HG02885 (cell line): Measurements from ENCODE around the gene CHRNB2.

Experiments used
- ATAC-seq: cut with Tn5 transposase; IDR thresholded peaks from one replicate; pipeline ENCODE4 v1.9.1; 2021; ENCODE audit warnings: mild to moderate bottlenecking; ENCODE audit not compliant: unreplicated experiment, poor library complexity

The CHRNB2 gene

GRCh38 chr1:154552036-154552435 lies 15.5 kb upstream of the CHRNB2 start:
- no peak for ATAC-seq

DNA sequence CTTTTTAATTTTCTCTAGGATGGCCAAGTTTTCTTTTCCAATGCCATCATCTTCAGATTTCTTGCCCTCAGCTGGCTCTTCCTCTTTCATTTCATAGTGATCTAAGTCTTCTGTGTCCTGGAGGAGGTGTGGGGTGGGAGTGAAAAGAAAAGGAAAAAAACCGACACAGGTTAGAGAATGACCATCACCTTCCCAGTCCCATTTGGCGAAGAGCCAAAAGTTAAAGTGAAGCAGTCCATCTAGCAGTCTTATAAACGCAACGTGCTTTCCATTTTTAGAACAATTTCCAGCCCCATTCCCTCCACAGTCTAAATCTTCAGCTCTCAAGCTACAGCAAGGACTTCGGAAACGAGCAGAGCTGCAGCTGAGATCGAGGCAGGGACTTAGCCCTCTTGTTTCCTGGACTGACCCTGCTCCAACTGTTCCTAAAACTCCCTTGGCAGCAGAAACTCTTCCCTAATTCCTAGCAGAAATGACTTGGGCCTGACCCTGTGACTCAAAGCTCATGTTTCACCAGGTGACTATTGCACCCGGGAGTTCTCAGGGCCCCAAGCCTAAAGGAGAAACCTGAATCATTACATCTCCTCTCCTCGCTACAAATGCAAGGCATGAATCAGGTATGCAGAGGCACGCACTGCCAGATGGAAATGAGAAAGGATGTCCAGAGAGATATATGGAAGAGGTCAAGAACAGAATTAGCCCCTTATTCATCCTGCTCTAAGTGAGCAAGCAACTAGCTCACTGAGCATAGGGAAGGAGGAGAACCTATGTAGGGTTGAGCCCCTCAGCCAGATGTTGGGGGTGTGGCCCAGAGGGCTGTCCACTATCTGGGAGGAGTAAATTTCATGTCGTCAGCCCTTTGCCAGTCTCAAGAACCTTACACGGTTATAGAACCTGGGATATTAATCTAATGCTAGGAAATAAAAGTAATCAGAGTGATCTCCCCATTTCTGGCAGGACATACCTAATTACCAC lies 14.2 kb upstream of the CHRNB2 start:
- no peak for ATAC-seq

GRCh38 chr1:154556422-154556821 lies 11.2 kb upstream of the CHRNB2 start:
- ATAC-seq = no peak

DNA sequence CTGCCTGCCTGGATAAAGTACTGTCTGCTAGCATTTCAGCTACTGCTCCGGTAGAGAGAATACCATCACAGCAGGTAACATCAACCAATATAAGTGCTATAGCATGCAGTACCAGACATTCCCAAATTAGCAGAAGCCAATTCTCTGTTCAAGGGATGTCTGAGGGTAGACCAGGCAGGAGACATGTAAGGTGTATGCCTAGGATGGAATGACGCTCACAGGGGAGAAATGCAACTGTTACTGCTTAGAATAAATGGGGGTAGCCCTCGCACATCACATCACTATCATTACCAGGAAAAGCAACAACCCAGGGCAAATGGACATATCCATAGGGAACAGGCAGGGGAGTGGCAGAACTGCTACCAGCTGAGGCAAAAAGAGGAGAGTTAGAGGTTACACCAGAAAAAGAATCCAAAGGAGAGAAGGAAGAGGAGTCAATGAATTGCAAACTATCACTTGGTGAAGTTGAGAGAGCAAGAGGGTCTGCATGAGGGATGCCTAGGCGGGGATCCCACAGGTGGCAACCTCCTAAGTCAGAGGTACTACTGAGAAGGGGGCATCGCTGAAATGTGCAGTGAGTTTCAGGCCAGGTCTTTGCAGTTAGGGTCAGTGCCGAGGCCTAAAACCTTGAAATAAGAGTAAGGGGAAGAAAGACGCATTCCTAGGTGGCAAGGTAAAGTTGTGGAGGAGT lies 10.2 kb upstream of the CHRNB2 start:
- no peak for ATAC-seq

DNA sequence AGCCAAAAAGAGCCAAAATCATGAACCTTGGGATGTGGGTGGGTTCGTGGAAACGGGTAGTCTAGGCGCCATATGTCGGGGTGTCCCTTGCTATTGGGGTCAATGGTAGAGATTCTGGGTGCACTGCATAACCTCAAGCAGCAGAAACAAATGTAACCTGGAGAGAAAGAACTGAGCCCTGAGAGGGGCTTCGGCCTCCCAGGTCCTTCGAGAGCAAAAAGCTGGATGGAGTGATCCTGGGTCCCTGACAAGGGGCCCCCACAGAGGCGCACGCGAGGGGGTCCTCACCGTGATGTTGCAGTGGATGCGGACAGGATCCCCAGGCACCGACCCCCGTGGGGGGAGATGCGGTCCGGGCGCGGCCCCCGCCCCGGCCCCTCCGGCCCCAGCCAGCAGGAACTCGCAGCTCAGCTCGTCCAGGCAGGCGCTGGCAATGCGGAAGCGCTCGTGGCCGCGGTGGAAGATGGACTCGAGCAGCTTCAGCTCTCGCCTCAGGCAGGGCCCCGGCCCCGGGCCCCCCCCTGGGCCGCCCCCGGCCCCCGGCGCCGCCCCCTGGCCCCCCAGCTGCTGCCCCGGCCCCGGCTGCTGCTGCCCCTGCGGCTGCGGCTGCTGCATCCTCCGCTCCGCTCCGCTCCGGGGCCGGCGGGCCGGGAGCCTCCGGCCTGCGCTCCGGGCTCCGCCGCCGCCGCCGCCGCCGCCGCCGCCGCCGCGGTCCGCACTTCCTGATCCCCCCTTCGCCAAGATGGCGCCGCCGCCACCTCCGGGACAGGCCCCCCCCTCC lies 9.4 kb upstream of the CHRNB2 start, which contains the start of gene UBE2Q1:
UBE2Q1 (minus strand) TSS at position 724 of the 781 bp plus-strand sequence; CDS start at position 615, 109 bp downstream.
- ATAC-seq = peak; percentile 18

DNA sequence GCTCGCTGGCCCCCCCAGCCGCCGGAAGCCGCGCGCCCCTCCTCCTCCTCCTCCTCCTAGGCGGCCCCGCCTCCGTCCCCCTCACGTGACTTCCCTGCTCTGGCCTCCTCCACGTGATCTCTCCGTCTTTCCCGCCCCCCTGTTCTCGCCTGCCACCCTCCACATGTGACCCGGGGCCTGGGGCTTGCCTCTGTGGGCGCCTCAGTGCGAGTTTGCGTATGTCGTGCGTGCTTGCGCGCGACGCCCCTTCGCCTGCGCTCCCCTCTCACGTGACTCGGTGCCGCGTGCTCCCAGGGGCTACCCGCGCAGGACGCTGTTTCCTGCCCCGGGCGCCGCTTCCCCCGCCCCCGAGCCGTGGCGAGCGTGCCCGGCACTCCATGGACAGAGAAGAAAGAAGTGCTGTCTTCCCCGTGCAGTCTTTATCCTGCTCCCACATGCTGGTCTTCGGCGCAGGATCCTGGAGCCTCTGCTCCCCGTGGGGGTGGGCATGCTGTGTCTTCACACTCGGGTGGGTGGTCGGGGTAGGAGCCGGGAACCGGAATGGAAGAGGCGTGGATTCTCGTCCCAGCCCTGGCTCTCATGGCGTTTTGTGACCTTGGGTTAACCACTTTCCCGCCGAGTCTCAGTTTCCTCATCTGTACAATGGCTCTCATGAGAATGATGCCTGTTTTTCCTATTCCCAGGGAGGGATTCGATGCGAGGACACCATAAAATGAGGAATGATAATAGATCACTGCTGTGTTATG lies 8.7 kb upstream of the CHRNB2 start:
- ATAC-seq = peak; percentile 85

- ATAC-seq = peak; percentile 44
Measured at GRCh38 chr1:154559466-154560044, 8.0 kb upstream of the CHRNB2 start.

GRCh38 chr1:154565876-154566275 lies 1.7 kb upstream of the CHRNB2 start:
- no peak for ATAC-seq

DNA sequence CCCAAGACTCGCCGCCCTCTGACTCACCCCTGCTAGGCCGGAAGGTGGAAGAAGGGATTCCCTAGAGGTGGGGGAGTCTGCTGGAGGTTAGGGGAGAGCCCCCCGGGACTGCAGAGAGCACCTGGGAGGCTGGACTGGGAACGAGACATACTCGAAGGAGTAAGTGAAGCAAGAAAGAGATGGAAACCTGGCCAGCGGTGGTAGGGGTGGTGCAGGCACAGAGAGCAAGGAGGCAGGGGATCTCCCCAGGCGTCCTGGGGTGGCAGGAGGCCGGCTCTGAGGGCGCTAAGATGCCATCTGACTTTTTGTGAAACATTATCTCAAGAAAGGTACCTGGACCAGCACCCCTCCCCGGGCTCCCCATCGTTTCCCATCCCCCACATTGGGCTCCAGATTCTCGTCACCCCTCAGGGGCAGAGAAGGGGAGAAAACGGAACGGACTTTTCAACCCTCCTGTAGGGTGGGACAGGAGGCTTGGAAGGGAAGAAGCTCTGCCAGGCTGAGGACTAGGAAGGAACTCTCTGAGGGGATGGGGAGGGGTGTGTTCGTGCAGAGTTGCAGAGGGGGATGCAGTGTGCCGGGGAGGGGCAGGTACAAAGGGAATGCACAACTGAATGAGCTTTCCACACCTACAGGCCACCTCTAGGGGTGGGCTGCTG lies 708 bp downstream of the CHRNB2 start:
- no peak for ATAC-seq

GRCh38 chr1:154571244-154571963 lies 3.8 kb downstream of the CHRNB2 start:
- no peak for ATAC-seq

- no peak for ATAC-seq
Measured at GRCh38 chr1:154571964-154572288, 4.3 kb downstream of the CHRNB2 start.

- no peak for ATAC-seq
Measured at GRCh38 chr1:154572468-154573167, 5.0 kb downstream of the CHRNB2 start.

- no peak for ATAC-seq
Measured at GRCh38 chr1:154573168-154573510, 5.6 kb downstream of the CHRNB2 start.

DNA sequence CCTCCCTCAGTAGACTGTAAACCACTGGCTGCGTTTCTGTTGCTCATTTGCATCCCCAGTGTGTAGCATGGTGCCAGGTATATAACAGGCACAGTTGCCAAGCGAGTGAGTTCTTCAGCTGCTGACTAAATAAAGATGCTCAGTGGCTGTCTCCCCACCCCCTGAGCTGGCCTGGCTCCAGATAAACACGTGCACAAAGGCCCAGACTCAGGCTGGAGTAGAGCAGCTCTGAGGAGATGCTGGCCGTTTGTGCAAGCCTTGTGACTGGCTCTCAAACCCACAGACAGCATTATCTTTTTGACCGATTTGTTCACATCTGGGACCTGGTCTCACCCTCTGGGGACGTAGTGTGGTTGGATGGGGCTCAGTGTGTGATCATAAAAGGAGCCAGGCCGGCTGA lies 7.1 kb downstream of the CHRNB2 start:
- no peak for ATAC-seq

GRCh38 chr1:154575147-154575927 lies 7.8 kb downstream of the CHRNB2 start:
- ATAC-seq = no peak

DNA sequence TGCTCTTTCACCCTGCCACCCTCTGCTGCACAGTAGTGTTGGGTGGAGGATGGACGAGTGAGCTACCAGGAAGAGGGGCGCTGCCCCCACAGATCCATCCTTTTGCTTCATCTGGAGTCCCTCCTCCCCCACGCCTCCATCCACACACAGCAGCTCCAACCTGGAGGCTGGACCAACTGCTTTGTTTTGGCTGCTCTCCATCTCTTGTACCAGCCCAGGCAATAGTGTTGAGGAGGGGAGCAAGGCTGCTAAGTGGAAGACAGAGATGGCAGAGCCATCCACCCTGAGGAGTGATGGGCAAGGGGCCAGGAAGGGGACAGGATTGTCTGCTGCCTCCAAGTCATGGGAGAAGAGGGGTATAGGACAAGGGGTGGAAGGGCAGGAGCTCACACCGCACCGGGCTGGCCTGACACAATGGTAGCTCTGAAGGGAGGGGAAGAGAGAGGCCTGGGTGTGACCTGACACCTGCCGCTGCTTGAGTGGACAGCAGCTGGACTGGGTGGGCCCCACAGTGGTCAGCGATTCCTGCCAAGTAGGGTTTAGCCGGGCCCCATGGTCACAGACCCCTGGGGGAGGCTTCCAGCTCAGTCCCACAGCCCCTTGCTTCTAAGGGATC lies 8.5 kb downstream of the CHRNB2 start:
- no peak for ATAC-seq
